Coronary artery (tissue), 2 donors: ENCODE data around the gene GRHL3.

ENCODE experiments used
- DNase-seq: peaks from one replicate; pipeline ENCODE4 v3.0.0-alpha.2; 2017; ENCODE audit warnings: low spot score
- H3K27ac ChIP-seq, 2 donors: fragments of 200-600 bp; sonication (generic); one replicate each; pipeline ENCODE4 v1.5.1; 2016 to 2019
- H3K4me3 ChIP-seq: fragments of 200-600 bp; sonication (generic); 2 replicates; pipeline ENCODE4 v1.5.1; 2016; ENCODE audit warnings: mild to moderate bottlenecking, moderate library complexity
- CTCF ChIP-seq: fragments of 200-600 bp; sonication (generic); IDR thresholded peaks from one replicate; pipeline ENCODE4 v1.5.1; 2019; ENCODE audit warnings: antibody characterized with exemption

GRHL3 gene

GRCh38 chr1:24386241-24386640, 67.1 kb downstream of the GRHL3 start:
- no peak overlapping the region for H3K4me3 ChIP-seq
- TF ChIP-seq CTCF: no peak
- H3K27ac ChIP-seq: no peak overlapping the region
- no peak for DNase-seq

DNA sequence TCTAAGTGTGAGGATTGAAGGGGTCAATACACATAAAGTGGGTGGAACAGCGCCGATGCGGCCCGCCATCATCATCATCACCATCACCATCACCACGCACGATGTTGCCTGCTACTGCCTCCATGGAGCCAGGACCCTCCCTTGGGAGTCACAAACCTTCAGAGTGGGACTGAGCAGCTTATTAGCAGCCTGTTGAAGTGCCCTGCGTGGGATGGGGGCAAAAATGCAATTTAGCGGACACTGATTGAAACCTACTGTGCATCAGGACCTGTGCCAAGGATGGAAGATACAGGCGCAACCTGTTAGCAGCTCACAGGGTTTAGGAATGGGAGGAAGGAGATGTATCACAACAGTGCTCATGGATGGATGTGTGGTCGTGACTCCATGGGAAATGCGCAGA, 67.8 kb downstream of the GRHL3 start:
- Histone ChIP-seq H3K4me3 (no peak overlapping the region), H3K27ac (no peak overlapping the region)
- no peak for DNase-seq
- no peak for TF ChIP-seq CTCF

DNA sequence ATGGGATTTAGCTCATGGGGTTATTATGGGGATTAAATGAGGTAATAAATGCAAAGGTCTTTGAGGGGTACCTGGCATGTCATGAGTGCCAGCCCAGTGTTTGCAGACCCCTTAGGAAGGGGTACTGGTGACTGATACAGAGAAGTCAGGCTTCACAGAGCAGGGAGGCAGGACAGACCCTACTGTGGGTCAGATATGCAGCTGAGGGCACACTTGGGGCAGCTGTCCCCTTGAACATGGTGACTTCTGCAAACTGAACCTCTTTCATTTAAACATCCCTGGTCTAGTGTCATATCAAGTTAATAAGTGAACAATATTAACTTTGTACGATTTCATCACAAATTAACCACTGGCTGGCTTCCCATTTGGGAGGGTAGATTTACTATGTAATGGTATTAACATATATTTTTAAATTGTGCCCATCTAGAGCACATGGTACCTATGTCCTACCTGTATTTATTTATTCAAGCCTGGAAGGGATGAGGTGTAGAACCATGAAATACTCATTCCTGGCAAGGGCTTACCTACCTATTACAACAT, 68.5 kb downstream of the GRHL3 start:
- TF ChIP-seq CTCF: no peak
- Histone ChIP-seq H3K27ac (no peak overlapping the region), H3K4me3 (no peak overlapping the region)
- no peak for DNase-seq

- DNase-seq: no peak
- Histone ChIP-seq H3K27ac (no peak overlapping the region), H3K4me3 (no peak overlapping the region)
- no peak for TF ChIP-seq CTCF
Observed at GRCh38 chr1:24388331-24388885, 69.3 kb downstream of the GRHL3 start.

DNA sequence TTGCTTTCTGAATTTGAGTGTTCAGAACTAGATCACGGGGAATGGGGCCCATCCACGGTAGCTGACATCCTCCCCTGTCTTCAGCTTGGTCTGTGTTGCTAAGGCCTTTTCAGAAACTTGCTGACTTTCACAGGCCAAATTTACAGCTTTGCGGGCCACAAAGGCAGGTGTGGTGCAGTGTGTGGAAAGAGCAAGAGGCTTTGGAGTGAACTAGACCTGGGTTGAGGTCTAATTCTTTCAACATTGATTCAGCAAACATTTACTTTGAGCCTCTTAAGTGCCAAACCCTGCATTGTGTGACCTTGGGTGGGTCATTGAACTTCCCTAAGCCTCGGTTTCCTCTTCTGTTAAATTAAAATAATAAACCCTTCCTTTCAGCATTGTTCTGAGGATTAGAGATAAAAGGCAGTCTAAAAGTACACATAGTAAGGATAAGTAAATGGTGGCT, 70.1 kb downstream of the GRHL3 start:
- H3K27ac ChIP-seq: no peak overlapping the region
- no peak for TF ChIP-seq CTCF
- H3K4me3 ChIP-seq: no peak overlapping the region
- DNase-seq: no peak

GRCh38 chr1:24390924-24391782, 72.0 kb downstream of the GRHL3 start:
- DNase-seq: peak; percentile 87
- TF ChIP-seq CTCF: peak; percentile 83

More at GRCh38 chr1:24390924-24391782, 72.0 kb downstream of the GRHL3 start:
- Histone ChIP-seq H3K27ac (peak overlapping the region; percentile 69 to 72), H3K4me3 (peak overlapping the region; percentile 24)
